WTC11 (cell line): ENCODE measurements around the gene TPCN2. TPM values are rescaled to one million over a fixed set of nuclear protein-coding genes. Genes with fewer than 3 reads are reported as not detected.
A peak's percentile ranks its signal among the peaks of the same experiment; 100 is the strongest.

Experiments used
- ATAC-seq: fragments of 200-7000 bp; cut with Tn5 transposase; 2 replicates; pipeline ENCODE4 v1.10.0; 2021; ENCODE audit warnings: mild to moderate bottlenecking, moderate library complexity
- CTCF ChIA-PET: fragments of 300-600 bp; sonication (Branson Sonifier 250); formaldehyde crosslinking; loops from one replicate; lab custom pipeline; 2021; ENCODE audit warnings: antibody characterized with exemption; lab: Charles Lee
- POLR2A ChIA-PET: fragments of 350-600 bp; sonication (Branson Sonifier 250); formaldehyde crosslinking; loops from one replicate; lab custom pipeline; 2021; ENCODE audit warnings: antibody characterized with exemption; lab: Charles Lee
- DNase-seq: peaks from one replicate; pipeline ENCODE4 v3.0.0; 2021; ENCODE audit warnings: low spot score
- H3K27ac Mint-ChIP-seq: 2 replicates; pipeline ENCODE4 v1.8.0; 2021; ENCODE audit warnings: mixed read lengths
- H3K27me3 Mint-ChIP-seq: 2 replicates; pipeline ENCODE4 v1.8.0; 2021; ENCODE audit warnings: low read depth, mild to moderate bottlenecking, moderate library complexity, mixed read lengths
- H3K36me3 Mint-ChIP-seq: 2 replicates; pipeline ENCODE4 v1.8.0; 2021; ENCODE audit warnings: mixed read lengths
- H3K4me1 Mint-ChIP-seq: 2 replicates; pipeline ENCODE4 v1.8.0; 2022; ENCODE audit warnings: mixed read lengths
- H3K4me3 Mint-ChIP-seq: 2 replicates; pipeline ENCODE4 v1.8.0; 2021; ENCODE audit warnings: mild to moderate bottlenecking, moderate library complexity, mixed read lengths
- H3K9me3 Mint-ChIP-seq: 2 replicates; pipeline ENCODE4 v1.8.0; 2021; ENCODE audit warnings: mixed read lengths
- CREB1 ChIP-seq: sonication (generic); formaldehyde crosslinking; IDR thresholded peaks from 2 replicates; pipeline ENCODE4 v1.8.0; 2023; ENCODE audit warnings: mild to moderate bottlenecking, missing genetic modification reagents
- E2F5 ChIP-seq: sonication (generic); formaldehyde crosslinking; IDR thresholded peaks from 2 replicates; pipeline ENCODE4 v1.8.1; 2022; ENCODE audit warnings: mild to moderate bottlenecking, moderate library complexity, missing genetic modification reagents
- FOXJ3 ChIP-seq: sonication (generic); formaldehyde crosslinking; IDR thresholded peaks from 2 replicates; pipeline ENCODE4 v1.9.0; 2021; ENCODE audit warnings: missing genetic modification reagents, mild to moderate bottlenecking, borderline replicate concordance
- IRF1 ChIP-seq: sonication (generic); formaldehyde crosslinking; IDR thresholded peaks from 2 replicates; pipeline ENCODE4 v1.8.0; 2023; ENCODE audit warnings: missing genetic modification reagents
- IRF2 ChIP-seq: sonication (generic); formaldehyde crosslinking; IDR thresholded peaks from 2 replicates; pipeline ENCODE4 v1.8.0; 2022; ENCODE audit warnings: low read depth, missing genetic modification reagents, borderline replicate concordance
- MXD4 ChIP-seq: fragments of 250-450 bp; sonication (Bioruptor Pico); IDR thresholded peaks from 2 replicates; pipeline ENCODE4 v1.8.0; 2021; ENCODE audit warnings: mild to moderate bottlenecking, moderate library complexity, borderline replicate concordance
- PRRX2 ChIP-seq: fragments of 250-450 bp; sonication (Bioruptor Pico); IDR thresholded peaks from 2 replicates; pipeline ENCODE4 v1.8.0; 2021; ENCODE audit warnings: mild to moderate bottlenecking
- RELA ChIP-seq: sonication (generic); formaldehyde crosslinking; IDR thresholded peaks from 2 replicates; pipeline ENCODE4 v1.8.1; 2022; ENCODE audit warnings: missing genetic modification reagents, mild to moderate bottlenecking, borderline replicate concordance
- RORB ChIP-seq: fragments of 250-450 bp; sonication (Bioruptor Pico); IDR thresholded peaks from 2 replicates; pipeline ENCODE4 v1.9.0; 2021; ENCODE audit warnings: mild to moderate bottlenecking
- SMAD4 ChIP-seq: sonication (generic); formaldehyde crosslinking; IDR thresholded peaks from 2 replicates; pipeline ENCODE4 v1.8.0; 2022; ENCODE audit warnings: mild to moderate bottlenecking, missing genetic modification reagents
- SP1 ChIP-seq: sonication (generic); formaldehyde crosslinking; conservative IDR thresholded peaks from 2 replicates; pipeline ENCODE4 v1.8.1; 2022; ENCODE audit warnings: missing genetic modification reagents
- STAT6 ChIP-seq: sonication (generic); formaldehyde crosslinking; conservative IDR thresholded peaks from 2 replicates; pipeline ENCODE4 v1.8.1; 2023; ENCODE audit warnings: mild to moderate bottlenecking, low read depth, missing genetic modification reagents, moderate library complexity
- ZMAT4 ChIP-seq: fragments of 250-450 bp; sonication (Bioruptor Pico); IDR thresholded peaks from 2 replicates; pipeline ENCODE4 v1.9.0; 2021; ENCODE audit warnings: mild to moderate bottlenecking
- ZNF121 ChIP-seq: sonication (generic); formaldehyde crosslinking; IDR thresholded peaks from 2 replicates; pipeline ENCODE4 v1.8.0; 2023; ENCODE audit warnings: missing genetic modification reagents
- ZNF138 ChIP-seq: sonication (generic); formaldehyde crosslinking; conservative IDR thresholded peaks from 2 replicates; pipeline ENCODE4 v1.8.1; 2022; ENCODE audit warnings: mild to moderate bottlenecking, moderate library complexity, missing genetic modification reagents
- ZNF219 ChIP-seq: sonication (generic); formaldehyde crosslinking; IDR thresholded peaks from 2 replicates; pipeline ENCODE4 v1.8.0; 2023; ENCODE audit warnings: missing genetic modification reagents, mild to moderate bottlenecking, borderline replicate concordance
- ZNF317 ChIP-seq: sonication (generic); formaldehyde crosslinking; IDR thresholded peaks from 2 replicates; pipeline ENCODE4 v1.8.1; 2023; ENCODE audit warnings: low read depth, mild to moderate bottlenecking, moderate library complexity, missing genetic modification reagents, borderline replicate concordance
- ZNF396 ChIP-seq: fragments of 250-450 bp; sonication (Bioruptor Pico); IDR thresholded peaks from 2 replicates; pipeline ENCODE4 v1.8.0; 2021; ENCODE audit warnings: mild to moderate bottlenecking, moderate library complexity, borderline replicate concordance
- ZNF671 ChIP-seq: fragments of 250-450 bp; sonication (Bioruptor Pico); IDR thresholded peaks from 2 replicates; pipeline ENCODE4 v1.8.0; 2021; ENCODE audit warnings: mild to moderate bottlenecking
- ZSCAN18 ChIP-seq: fragments of 250-450 bp; sonication (Bioruptor Pico); IDR thresholded peaks from 2 replicates; pipeline ENCODE4 v2.1.2; 2022; ENCODE audit warnings: mild to moderate bottlenecking, moderate library complexity
- total RNA-seq: library from RNA; stranded (reverse); gene quantifications from 3 replicates; pipeline ENCODE4 v1.2.3, GENCODE V29; 2021
- TF ChIP-seq, protein P1 (sequence below): sonication (generic); formaldehyde crosslinking; IDR thresholded peaks from 2 replicates; pipeline ENCODE4 v1.8.0; 2022; ENCODE audit warnings: mild to moderate bottlenecking, missing genetic modification reagents
- TF ChIP-seq, protein P2 (sequence below): fragments of 200-600 bp; IDR thresholded peaks from 2 replicates; pipeline ENCODE4 v1.8.0; 2022; ENCODE audit warnings: antibody characterized with exemption
- TF ChIP-seq, protein P3 (sequence below): fragments of 250-450 bp; sonication (Bioruptor Pico); IDR thresholded peaks from 2 replicates; pipeline ENCODE4 v1.9.0; 2021; ENCODE audit warnings: moderate library complexity, mild to moderate bottlenecking, inconsistent platforms, borderline replicate concordance
- TF ChIP-seq, protein P4 (sequence below): sonication (generic); formaldehyde crosslinking; IDR thresholded peaks from 2 replicates; pipeline ENCODE4 v1.8.1; 2023; ENCODE audit warnings: mild to moderate bottlenecking, missing genetic modification reagents, moderate library complexity

TPCN2 gene
- total RNA-seq, 1 experiment from 2014 or later: 24.6 TPM

GRCh38 chr11:69048694-69049489 lies at the start of gene TPCN2 (continued):
- TF ChIP-seq, protein P1, sequence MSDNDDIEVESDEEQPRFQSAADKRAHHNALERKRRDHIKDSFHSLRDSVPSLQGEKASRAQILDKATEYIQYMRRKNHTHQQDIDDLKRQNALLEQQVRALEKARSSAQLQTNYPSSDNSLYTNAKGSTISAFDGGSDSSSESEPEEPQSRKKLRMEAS (CRISPR knock-in tag): no peak; the same call in 1 of the 2 replicates
- TF ChIP-seq ZNF317 (CRISPR knock-in tag): no peak
- TF ChIP-seq STAT6: no peak
- no peak for TF ChIP-seq FOXJ3 (CRISPR knock-in tag)
- no peak for TF ChIP-seq ZNF396 (CRISPR knock-in tag)
- no peak for TF ChIP-seq ZNF219 (CRISPR knock-in tag)
- TF ChIP-seq, protein P2, sequence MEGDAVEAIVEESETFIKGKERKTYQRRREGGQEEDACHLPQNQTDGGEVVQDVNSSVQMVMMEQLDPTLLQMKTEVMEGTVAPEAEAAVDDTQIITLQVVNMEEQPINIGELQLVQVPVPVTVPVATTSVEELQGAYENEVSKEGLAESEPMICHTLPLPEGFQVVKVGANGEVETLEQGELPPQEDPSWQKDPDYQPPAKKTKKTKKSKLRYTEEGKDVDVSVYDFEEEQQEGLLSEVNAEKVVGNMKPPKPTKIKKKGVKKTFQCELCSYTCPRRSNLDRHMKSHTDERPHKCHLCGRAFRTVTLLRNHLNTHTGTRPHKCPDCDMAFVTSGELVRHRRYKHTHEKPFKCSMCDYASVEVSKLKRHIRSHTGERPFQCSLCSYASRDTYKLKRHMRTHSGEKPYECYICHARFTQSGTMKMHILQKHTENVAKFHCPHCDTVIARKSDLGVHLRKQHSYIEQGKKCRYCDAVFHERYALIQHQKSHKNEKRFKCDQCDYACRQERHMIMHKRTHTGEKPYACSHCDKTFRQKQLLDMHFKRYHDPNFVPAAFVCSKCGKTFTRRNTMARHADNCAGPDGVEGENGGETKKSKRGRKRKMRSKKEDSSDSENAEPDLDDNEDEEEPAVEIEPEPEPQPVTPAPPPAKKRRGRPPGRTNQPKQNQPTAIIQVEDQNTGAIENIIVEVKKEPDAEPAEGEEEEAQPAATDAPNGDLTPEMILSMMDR: no peak
- no peak for TF ChIP-seq MXD4 (CRISPR knock-in tag)
- no peak for TF ChIP-seq E2F5 (CRISPR knock-in tag)
- TF ChIP-seq ZSCAN18 (CRISPR knock-in tag): no peak
- TF ChIP-seq ZNF121: no peak
- no peak for TF ChIP-seq IRF2 (CRISPR knock-in tag)
- TF ChIP-seq RORB: no peak
- TF ChIP-seq, protein P3, sequence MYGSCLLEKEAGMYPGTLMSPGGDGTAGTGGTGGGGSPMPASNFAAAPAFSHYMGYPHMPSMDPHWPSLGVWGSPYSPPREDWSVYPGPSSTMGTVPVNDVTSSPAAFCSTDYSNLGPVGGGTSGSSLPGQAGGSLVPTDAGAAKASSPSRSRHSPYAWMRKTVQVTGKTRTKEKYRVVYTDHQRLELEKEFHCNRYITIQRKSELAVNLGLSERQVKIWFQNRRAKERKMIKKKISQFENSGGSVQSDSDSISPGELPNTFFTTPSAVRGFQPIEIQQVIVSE (CRISPR knock-in tag): no peak
- TF ChIP-seq, all 79 proteins: peak for 15

- Mint-ChIP-seq H3K4me3 (no peak overlapping the region), H3K27ac (peak overlapping the region; percentile 30; the same call in 1 of the 2 replicates), H3K4me1 (peaks cover 3% of the 10 kb centered on the region; the same call in 1 of the 2 replicates), H3K27me3 (no peaks in the 10 kb centered on the region), H3K9me3 (no peaks in the 10 kb centered on the region), H3K36me3 (no peaks in the 10 kb centered on the region)
- POLR2A ChIA-PET: interaction anchor here (1.3 kb wide), 1 partner anchor 12 kb away, joined by 3 read pairs; no protein-coding TSS in a partner anchor
- CTCF ChIA-PET: interaction anchor here (0.8 to 0.9 kb wide), 3 partner anchors 14 to 109 kb away, joined by 3 read pairs; partner anchors contain the start of genes MRGPRF and TPCN2
- no peak for DNase-seq
- ATAC-seq: no peak
- TF ChIP-seq RELA (CRISPR knock-in tag) (no peak), SP1 (CRISPR knock-in tag) (no peak), ZNF317 (CRISPR knock-in tag) (no peak), ZNF671 (no peak), SMAD4 (CRISPR knock-in tag) (no peak), MXD4 (CRISPR knock-in tag) (no peak), E2F5 (CRISPR knock-in tag) (no peak), IRF1 (CRISPR knock-in tag) (no peak), CREB1 (CRISPR knock-in tag) (no peak), ZMAT4 (no peak), ZNF138 (CRISPR knock-in tag) (no peak), PRRX2 (CRISPR knock-in tag) (no peak)
- TF ChIP-seq, protein P4, sequence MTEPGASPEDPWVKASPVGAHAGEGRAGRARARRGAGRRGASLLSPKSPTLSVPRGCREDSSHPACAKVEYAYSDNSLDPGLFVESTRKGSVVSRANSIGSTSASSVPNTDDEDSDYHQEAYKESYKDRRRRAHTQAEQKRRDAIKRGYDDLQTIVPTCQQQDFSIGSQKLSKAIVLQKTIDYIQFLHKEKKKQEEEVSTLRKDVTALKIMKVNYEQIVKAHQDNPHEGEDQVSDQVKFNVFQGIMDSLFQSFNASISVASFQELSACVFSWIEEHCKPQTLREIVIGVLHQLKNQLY (CRISPR knock-in tag): no peak
These were observed 49.5 kb upstream of the TPCN2 start for GRCh38 chr11:68999093-68999747.
